GM19328 (cell line): ENCODE results near the gene ERLEC1.
"Not testable (repeated sequence)": the region's sequence is repeated elsewhere in the genome, so short reads cannot be mapped to it uniquely, and the experiment has no call there.

Source experiments
- ATAC-seq: cut with Tn5 transposase; IDR thresholded peaks from one replicate; pipeline ENCODE4 v1.9.1; 2021; ENCODE audit warnings: mild to moderate bottlenecking, moderate library complexity; ENCODE audit not compliant: unreplicated experiment

Gene ERLEC1

GRCh38 chr2:53780056-53780455 is 6.8 kb upstream of the ERLEC1 start:
- ATAC-seq = no peak

GRCh38 chr2:53782676-53783075 is 4.2 kb upstream of the ERLEC1 start:
- no peak for ATAC-seq

- ATAC-seq = no peak
These were observed 2.4 kb upstream of the ERLEC1 start for GRCh38 chr2:53784436-53784835.

DNA sequence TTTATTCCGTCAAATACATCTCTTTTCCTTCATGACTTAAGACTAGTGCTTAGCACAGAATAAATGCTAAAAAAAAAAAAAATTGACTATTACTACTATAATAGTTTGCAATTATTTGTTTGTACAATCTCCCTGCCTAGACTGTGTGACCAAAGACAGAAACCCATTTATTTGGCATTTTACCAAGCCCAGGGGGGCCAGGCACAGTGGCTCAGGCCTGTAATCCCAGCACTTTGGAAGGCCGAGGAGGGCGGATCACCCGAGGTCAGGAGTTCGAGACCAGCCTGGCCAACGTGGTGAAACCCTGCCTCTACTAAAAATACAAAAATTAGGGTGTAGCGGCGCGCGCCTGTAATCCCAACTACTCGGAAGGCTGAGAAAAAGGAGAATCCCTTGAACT is 1.5 kb upstream of the ERLEC1 start:
- no peak for ATAC-seq

DNA sequence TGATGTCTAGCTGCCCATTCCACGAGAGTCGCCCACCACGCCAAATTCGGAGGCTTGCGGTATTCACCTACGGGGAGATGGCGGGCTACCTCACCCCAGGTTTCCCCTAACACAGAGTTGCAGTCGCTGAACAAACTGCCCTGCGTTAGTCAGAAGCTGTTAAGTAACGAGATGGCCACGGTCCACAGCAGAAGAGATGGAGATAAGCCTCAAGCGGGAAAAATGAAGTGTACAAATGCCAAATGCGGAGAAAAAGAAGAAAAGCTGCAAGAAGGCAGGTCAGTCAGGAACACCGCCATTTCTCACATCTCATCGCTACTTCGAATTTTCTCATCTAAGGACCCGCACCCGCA is 516 bp upstream of the ERLEC1 start:
- peak; percentile 9 for ATAC-seq

DNA sequence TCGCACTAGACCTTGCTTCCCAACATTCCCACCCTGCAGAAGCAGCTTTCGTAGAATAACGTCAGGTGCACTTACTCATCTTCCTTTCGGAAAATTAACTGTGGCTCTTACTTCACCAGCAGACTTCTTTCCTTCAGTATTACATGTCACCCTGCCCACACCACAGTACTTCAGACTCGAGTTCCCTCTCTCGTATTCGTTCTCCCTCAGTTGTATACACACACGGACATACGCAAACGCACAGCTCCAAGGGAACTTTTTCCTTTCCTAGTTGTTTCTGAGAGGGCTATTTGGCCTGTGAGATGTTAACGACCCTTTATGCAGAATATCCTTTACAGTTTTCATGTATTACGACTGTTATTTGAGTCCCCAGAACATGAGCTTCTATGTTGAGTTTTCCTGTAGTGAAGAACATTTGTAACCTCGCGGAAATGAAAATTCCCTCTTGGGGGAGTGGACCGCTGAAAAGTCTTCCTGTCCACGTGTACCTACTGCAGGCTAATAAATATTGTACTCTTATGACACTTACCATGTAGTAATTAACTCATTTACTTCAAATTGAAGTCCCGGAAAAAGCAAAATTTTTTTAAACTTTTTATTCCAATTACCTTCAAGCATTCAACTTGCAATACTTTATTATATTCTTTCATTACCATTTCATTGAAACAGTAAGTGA is 908 bp downstream of the ERLEC1 start:
- ATAC-seq = no peak

DNA sequence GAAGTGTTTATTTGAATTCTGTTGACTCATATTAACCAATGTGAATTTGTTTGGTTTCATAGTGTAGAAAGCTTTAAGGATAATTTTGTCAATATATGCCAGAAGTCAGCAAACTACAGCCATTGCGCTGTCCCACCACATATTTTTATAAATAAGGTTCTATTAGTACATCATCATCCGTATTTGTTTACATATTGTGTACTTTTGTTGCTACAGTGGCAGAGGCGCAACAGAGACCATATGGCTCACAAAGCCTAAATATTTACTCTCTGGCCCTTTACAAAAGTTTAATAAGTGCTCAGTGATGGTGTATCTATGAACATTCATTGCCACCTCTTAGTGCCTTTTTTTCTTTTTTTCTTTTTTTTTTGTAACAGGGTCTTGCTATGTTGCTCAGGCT is 6.4 kb downstream of the ERLEC1 start:
- no peak for ATAC-seq

- ATAC-seq = no peak
These were observed 7.0 kb downstream of the ERLEC1 start for GRCh38 chr2:53793821-53794220.

DNA sequence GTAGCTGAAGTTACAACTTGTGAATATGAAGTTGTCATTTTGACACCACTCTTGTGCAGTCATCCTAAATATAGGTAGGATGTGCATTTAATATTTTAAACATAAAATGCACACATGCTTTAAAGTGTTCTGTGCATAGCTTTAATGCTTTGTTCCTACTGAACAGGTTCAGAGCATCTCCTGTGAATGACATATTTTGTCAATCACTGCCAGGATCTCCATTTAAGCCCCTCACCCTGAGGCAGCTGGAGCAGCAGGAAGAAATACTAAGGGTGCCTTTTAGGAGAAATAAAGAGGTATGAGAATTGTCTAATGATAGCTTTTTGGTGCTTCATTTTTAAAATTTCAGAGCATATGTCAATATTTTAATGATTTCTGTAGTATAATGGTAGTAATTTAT is 14.7 kb downstream of the ERLEC1 start:
- no peak for ATAC-seq

DNA sequence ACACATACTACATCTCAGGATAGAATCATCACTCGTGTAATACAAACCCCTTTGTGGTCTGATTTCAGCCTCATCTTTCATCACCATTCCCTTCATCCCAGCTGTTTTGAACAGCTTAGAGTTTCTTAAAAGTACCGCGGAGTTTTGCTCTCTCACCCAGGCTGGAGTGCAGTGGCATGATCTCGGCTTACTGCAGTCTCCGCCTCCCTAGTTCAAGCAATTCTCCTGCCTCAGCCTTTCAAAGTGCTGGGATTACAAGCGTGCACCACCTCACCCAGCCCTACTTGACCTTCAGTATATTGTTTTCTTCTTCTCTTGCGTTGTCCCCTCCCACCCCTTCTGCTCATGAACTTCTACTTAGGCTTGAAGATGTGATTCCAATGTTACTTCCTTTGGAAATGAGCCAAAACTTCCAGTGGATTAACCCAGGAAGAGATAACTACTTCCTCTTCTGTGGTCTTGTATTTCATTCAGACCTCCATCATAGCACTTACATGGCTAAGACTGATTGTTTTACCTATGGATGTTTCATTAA is 15.8 kb downstream of the ERLEC1 start:
- ATAC-seq = no peak

GRCh38 chr2:53811601-53812000 is 24.8 kb downstream of the ERLEC1 start:
- no peak for ATAC-seq

DNA sequence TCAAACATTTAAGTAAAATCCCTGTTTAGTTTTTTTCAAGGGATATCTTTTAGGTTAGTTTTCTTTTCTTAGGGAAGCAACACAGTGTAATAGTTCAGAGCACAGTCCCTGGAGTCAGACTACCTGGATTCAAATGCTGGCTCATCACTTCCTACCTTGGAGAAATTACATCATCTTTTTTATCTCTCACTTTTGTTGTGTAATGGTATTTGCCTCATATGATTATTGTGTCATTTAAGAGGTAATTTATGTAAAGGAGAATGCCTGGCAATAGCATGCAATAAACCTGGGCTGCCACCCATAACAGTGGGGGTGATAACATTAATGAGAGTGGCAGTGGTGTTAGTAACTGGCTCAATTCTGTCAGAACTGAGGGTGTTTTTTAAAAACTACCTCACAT is 26.3 kb downstream of the ERLEC1 start:
- ATAC-seq = no peak

DNA sequence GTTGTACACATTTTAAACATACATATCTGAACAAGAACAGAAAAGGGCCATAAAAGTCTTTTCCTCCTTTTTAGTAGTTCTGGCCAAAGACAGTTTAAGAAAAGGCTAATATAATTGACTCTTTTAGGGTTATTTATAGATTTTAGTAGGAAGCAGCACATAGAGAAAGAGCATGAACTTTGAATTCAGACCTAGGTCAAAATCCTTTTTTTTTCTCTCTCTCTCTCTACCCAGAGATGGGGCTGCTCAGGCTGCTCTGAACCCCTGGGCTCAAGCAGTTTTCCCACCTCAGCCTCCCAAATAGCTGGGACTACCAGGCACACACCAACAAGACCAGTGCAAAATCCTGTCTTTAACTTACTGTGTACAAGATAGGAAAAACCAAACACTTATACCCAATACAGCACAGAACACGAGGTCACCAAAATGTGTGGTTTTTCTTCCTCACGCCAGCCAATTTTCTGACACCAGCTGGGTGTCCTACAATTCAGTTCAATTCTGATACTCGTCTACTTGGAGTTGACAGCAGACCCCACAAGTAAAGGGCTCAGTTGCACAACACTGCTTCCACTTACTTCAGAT is 32.1 kb downstream of the ERLEC1 start:
- ATAC-seq = no peak

GRCh38 chr2:53819634-53820033 is 32.8 kb downstream of the ERLEC1 start:
- ATAC-seq = no peak

DNA sequence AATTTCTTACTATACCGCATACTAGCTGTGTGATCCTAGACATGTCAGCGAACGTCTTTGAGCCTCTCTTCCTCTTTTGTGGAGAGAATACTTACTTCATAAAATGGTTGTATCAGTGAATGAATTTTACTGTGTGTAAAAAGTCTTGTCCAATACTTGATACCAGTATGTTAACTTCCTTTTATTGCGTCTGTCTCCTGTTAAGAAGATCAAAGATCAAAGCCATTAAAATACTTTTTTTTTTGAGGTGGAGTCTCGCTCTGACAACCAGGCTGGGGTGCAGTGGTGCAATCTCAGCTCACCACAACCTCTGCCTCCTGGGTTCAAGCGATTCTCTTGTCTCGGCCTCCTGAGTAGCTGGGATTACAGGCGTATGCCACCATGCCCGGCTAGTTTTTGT is 33.2 kb downstream of the ERLEC1 start:
- ATAC-seq = no peak

DNA sequence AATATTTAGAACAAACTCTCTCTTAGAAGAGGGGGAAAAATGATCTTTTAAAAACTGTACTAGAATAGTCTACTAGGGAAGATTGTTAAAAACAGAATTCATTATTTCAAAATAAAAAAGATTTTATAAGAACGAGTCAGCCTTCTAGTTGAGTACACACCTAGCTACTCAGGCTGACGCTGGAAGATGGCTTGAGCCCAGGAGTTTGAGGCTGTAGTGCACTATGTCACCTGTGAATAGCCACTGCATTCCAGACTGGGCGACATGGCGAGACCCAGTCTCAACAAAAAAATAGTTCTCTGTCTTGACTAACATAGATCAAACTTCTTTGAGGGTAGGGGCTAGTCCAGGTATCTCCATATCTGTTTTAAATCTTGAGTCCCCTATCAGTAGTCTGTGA is 33.9 kb downstream of the ERLEC1 start:
- ATAC-seq = no peak

DNA sequence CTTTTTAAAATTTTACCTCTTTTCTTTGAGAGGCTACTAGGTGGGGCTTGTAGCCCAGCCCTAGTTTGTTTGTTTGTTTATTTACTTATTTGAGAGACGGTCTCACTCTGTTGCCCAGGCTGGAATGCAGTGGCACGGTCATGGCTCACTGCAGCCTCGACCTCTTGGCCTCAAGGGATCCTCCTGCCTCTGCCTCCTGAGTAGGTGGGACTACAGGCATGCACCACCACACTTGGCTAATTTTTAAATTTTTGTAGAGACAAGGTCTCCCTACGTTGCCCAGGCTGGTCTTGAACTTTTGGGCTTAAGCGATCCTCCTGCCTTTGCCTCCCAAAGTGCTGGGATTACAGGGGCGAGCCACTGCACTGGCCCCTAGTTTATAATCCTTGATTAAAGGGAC is 35.0 kb downstream of the ERLEC1 start:
- no peak for ATAC-seq

GRCh38 chr2:53823639-53824038 is 36.8 kb downstream of the ERLEC1 start:
- ATAC-seq = not testable (repeated sequence)

DNA sequence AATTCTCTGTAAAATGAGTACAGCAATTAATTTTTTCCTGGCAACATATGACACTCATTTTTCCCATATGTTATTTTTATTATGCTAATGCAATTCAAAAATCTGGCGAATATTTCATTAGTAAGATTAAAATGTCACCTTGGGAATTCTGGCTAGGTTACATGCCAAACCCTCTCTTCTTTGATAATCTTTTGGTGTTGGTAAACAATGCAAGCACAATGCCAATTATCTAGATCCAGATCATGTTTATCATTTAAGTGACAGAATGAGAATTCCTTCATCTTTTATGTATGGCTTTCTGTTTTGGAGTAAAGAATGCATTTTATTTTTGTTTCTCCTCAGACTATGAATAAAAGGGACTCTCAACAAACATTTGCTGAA is 39.2 kb downstream of the ERLEC1 start:
- no peak for ATAC-seq

DNA sequence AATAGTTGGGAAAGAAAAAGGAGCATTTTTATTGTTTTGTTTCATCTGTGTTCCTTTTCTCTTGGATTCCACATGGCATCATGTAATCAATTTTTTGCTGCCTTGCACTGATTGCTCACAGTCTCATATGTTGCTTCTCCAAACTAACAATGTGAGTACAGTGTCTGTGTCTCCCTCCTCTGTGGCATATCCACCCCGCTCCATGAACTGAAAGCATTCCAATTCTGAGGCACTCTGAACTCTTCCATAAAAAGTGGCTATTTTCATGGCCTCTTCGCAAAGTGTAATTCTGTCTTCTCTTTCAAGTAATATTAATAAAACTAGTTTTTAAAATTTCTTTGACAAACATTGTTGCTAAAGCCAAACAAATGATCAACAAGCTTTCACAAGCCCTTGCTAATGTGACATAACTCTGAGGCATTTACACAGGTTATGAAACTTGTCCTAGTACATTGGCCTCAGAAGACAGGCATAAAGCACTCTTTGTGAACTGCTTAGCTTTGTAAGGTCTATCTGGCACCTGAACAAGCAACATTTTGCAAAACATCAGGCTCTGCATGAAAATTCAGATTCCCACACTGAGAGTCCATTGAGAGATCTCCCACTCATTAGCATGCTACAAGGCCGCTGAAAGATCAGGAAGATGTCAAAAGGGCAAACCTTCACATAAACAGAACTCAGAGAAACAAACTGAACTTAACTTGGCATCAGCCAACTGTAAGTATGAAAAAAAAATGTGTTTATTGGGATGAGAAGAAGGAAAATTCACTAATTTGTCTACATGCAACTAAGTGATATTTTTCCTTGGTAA is 39.9 kb downstream of the ERLEC1 start:
- ATAC-seq = no peak

- no peak for ATAC-seq
These were observed 40.7 kb downstream of the ERLEC1 start for GRCh38 chr2:53827398-53828175.
